Measurements from ENCODE around the gene CMTM7.
"Not testable (repeated sequence)": the region's sequence is repeated elsewhere in the genome, so short reads cannot be mapped to it uniquely, and the experiment has no call there.

The CMTM7 gene

DNA sequence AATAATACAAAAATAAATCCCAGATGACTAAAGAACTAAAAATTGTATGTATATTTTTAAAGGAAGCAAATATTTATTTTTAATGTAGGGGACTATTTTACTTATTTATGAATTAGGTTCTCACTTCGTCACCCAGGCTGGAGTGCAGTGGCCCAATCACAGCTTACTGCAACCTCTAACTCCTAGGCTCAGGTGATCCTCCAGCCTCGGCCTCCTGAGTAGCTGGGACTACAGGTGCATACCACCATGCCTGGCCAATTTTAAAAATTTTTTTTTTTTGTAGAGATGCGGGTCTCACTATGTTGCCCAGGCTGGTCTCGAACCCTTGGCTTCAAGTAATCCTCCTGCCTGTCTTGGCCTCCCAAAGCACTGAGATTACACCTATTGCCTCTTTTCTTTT, 42.6 kb downstream of the CMTM7 start:
- no peak for DNase-seq (ENCODE audit: extremely low read depth in 1 of 2, low read depth in 1 of 2)

DNA sequence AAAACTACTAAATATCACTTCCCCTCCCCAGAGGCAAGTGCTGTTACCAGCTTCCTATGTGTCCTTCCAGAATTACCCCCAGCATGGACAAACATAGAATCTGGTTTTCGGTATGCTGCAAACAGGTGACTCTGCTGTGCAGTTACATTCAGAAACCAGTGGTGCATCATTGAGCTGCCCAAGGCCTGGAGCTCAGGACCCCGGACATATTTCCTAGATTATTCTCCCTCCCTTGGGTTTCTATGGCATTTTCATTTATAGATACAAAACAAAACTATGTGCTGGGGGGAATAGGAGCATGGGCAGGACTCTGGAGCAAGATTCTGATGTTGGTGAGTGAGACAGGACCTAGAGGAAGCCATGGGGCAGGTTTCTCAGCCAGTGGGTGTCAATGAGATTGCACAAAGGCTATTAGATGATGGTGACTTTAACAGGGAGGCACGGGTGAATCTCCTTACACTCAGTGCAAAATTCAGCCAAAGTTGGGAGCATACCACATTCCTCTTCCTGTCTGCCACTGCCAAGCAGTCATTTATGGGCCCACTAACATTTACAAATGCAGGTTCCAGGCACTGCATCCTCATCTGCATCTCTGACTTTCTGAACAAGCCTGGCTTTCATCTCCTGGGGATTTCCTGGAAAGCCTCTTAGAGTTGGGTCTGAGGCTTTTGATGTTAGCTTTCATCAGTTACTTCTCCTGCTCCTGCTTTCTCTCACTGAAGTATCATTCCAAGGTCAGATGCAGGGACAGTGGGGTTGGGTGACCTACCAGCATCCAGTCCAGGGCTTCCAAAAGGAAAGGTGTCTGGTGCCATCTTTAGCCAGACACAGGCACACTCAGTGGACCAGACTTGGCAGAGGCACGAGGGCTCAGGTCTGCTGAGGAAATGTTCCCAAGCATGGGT, 44.5 kb downstream of the CMTM7 start:
- DNase-seq (ENCODE audit: extremely low read depth in 1 of 2, low read depth in 1 of 2): no peak

DNA sequence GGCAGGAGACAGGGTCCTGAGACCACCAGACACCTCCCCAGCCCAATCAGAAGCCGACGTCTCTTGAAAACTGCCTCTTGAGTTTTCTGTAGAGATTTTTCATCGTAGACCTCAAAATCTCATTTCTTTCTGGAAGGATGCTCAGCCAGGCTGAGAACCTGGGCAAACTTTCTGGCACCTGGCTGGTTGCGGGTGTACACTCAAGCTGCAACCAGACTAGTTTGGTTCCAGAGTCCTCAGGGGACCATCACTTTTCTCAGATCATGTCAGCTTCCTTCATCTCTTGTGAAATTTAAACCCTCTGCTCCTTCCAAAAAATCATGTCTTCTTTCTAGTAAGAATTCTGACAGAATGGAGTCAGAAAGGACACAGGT, 45.1 kb downstream of the CMTM7 start:
- no peak for DNase-seq (ENCODE audit: extremely low read depth in 1 of 2, low read depth in 1 of 2)

DNA sequence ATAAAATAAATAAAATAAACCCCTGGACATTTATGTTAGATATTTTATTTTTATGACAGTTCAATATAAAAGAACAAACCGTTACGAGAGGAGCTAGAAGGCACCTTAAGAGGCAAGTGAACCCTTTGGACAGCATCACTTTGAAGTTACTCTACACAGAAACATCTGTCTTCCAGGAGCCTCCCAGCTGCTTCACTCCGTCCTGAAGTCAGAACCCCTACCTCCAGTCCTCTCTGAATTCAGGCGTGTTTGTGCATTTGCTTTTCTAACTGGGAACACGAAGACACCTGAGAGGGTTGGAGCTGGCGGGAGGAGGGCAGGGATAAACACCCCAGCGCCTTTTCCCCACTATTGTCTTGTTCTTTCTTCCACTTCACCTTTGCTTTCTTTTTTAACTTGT, 46.2 kb downstream of the CMTM7 start:
- DNase-seq (ENCODE audit: extremely low read depth in 1 of 2, low read depth in 1 of 2): no peak

DNA sequence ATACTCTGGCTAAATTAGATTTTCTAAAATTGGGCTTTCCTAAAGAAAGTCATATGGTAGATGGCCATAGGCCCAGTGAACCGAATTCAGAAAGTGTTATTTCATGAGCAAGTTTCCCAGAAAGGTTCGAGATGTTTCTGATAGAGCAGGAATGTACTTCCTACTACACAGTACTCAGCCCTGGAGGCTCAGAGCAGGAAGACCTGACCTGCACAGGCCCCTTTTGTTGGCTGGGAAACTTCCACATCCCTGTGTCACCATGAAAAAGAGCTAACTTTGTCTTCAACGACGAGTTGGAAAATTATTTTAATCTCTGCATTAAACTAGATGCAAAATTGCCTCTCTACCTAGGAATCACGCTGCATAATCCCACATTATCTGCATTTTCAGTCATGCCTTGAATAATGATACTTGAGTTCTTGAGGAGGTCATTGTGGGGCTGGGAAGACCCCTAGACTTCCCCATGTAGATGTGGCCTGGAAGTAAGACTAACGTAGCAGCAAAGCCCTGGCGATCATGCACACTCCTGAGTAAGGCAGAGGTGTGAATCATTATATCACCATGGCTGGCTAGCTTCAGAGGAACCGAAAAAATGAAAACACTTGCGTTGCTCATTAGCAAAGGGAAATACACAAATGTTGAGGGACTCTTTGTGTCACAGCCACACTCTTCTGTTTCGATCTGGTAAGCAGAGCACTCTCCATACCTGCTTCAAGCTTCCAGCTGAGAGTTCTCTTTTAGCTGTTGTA, 47.1 kb downstream of the CMTM7 start:
- no peak for DNase-seq (ENCODE audit: extremely low read depth in 1 of 2, low read depth in 1 of 2)

DNA sequence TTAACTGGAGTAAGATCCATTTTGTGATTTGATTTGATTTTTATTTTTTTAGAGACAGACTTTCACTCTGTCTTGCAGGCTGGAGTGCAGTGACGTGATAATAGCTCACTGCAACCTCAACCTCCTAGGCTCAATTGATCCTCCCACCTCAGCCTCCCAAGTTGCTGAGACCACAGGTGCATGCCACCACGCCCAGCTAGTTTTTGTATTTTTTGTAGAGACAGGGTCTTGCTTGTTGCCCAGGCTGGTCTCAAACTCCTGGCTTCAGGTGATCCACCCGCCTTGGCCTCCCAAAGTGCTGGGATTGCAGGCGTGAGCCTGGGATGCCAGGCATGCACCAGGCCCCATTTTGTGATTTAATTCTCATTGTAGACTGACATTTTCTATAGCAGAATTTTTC, 47.8 kb downstream of the CMTM7 start:
- DNase-seq (ENCODE audit: extremely low read depth in 1 of 2, low read depth in 1 of 2): not testable (repeated sequence)

DNA sequence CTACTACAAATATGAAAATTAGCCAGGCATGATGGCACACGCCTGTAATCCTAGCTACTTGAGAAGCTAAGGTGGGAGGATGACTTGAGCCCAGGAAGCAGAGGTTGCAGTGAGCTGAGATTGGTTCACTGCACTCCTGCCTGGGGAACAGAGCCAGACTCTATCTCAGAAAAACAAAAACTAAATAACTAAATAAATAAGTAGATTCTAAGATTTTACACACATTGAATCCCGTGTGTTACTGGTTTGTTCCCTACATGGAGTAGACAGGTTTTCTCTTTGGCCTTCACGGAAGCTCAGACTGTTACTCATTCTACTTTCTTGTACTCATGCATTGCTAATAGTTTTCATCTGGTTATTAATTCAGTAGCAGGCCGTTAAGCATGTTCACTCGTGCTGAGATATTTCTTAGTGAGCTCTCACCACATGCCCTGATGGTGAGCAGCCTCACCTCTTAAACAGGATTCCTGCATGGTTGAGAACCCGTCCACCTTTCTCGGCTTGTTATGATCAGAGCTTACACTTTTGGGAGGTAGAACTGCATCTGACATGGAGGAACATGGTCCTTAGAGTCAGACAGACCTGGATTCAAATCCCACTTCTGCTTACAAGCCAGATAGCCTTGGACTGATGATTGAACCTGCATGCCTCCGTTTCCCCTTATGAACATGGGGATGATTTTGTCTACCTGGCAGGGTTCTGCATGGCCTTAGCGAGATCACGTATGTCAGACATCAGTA, 49.1 kb downstream of the CMTM7 start:
- DNase-seq (ENCODE audit: extremely low read depth in 1 of 2, low read depth in 1 of 2): no peak

DNA sequence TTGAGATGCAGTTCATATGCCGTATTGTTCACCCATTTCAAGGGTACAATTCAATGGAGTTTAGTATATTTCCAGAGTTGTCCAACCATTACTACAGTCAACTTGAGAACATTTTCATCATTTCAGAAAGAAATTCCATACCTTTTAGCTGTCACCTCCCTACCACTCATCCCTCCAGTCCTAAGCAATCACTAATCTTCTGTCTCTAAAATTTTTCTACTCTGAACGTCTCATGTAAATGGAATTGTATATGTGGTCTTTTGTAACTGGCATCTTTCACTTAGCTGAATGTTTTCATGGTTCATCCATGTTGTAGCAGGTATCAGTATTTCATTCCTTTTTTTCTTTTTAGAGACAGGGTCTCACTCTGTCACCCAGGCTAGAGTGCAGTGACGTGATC, 51.1 kb downstream of the CMTM7 start:
- DNase-seq (ENCODE audit: extremely low read depth in 1 of 2, low read depth in 1 of 2): no peak

DNA sequence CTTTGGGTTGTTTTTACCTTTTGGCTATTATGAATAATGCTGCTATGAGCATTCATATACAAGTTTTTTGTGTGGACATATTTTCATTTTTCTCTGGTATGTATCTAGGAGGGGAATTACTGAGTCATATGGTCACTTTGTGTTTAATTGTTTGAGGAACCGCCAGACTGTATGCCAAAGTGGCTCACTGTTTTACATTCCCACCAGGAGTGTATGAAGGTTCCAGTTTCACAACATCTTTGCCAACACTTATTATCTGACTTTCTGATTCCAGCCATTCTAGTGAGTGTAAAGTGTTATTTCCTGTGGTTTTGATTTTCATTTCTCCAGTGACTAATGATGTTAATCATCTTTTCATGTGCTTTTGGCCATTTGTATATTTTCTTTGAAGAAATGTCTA, 51.8 kb downstream of the CMTM7 start:
- no peak for DNase-seq (ENCODE audit: extremely low read depth in 1 of 2, low read depth in 1 of 2)

DNA sequence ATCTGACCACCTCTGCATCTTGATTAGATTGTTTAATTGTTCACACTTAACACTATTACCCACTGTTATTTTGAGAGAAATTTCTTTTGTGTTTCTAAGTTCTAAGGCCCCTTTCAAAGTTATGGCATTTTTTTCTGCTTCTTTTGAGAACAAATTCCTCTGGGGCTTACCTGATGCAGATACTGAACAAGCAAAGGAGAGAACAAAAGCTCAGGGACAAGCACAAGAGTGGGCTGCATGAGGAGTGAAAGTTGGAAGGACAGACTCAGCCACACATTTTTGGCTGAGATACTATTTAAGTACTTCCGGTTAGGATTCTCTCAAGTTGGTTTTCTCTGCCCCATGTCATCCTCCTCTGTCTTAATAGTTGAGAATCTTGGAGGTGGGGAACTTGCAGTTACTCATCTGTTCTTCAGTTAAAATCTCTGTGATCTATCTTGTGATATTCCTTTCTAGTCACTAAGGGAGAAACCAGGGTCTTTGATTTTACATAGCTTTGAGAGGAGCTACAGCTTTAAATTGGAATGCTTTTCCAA, 56.3 kb downstream of the CMTM7 start:
- no peak for DNase-seq (ENCODE audit: extremely low read depth in 1 of 2, low read depth in 1 of 2)

DNA sequence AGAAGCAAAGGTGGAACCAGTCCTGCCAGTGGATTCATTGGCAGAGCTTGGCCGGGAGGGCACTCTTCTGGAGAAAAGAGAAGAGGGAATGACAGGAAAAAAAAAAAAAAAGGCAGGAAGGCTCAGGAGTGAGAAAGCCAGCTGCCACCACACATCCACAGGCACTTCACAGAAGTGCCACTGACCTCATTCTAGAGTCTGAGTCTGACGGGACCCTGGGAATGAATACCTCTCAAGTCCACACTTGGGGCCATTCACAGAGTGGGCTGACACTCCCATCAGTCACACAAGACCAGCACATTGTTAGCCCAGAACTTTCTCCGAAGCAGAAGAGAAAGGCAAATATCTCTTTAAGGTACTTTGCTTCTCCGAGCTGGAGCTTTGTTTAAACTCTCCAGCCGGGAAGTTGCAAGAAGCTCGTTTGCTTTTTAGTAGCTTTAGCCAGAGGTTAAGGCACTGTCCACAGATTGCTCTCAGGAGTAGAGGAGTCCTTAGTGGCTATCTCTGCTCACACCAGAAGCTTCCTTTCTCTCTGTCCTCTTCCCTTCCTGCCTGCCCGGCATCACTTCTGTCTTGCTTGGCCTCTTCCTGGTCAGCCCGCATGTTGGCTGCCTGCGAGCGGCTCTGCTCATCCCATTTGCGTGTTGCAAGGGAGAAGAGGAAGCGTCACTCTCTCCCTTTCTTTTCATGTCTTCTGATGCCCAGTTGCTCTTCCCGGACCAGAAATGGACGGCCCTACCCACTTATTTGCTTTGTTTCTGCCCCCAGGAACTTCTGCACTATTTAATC, 57.2 kb downstream of the CMTM7 start:
- DNase-seq (ENCODE audit: extremely low read depth in 1 of 2, low read depth in 1 of 2): no peak

DNA sequence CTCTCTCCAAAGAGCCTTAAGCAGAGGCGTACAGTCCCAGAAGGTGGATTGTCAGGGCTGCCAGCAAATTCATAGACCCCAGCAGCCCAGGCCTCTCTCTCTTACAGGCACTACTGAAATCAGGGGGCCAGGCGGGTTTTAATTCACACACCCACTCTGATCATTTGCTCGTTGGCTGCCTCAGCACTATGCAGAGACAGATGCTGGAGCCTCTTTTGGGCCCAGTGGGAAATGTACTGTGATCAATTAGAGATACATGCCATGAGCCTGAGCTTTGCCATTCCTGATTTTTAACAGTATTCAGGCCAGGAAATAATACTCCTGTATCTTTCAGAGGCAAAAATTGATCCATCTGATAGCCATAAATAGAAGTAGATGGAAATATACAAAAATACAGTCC, 58.0 kb downstream of the CMTM7 start:
- no peak for DNase-seq (ENCODE audit: extremely low read depth in 1 of 2, low read depth in 1 of 2)

DNA sequence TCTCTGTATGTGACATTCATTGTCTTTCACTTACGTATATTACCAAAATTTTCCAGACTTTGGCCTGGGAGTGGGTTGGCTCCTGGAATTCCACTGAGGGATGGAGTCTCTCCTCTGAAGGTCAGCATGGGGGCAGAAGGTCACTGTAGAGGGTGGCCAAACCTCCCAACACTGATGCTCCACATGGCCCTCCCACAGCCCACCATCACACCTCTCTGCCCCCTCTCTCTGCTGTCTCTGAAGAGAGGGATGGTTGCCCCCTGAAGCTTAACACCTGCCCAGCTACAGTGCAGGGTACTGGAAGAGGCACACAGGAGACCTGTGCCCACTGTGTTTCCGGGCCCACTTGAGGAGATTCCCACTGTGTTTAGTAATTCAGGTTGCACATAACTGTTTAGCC, 58.8 kb downstream of the CMTM7 start:
- DNase-seq (ENCODE audit: extremely low read depth in 1 of 2, low read depth in 1 of 2): no peak

DNA sequence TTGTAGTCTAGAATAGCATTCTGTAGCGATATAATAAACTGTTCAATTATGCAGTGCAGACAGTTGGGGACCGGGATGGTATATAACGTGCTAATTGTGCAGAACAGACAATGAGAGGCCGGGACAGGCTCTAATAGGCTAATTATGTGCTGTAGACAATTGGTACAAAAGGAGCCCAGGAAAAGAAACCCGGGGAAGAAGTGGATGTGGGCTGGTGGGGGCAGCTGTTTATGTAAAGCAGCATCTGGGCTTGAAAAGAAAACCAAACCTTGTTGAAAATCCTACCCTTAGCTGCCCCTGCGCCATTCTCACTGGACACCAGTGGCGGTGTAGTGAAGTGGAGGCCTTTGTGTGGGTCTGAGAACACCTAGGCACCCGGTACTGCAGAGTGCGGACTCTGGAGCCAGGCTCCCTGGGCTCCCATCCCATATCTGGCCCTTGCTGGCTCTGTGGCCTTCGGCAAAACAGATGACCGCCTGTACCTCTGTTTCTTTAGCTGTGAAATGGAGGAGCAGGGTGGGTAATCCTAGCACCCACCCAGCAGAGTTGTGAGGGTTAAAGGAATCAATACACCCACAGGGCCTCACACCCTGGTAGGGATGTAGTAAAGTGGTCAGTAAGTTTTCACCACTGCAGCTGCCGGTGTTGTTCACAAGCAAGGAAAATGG, 59.5 kb downstream of the CMTM7 start:
- DNase-seq (ENCODE audit: extremely low read depth in 1 of 2, low read depth in 1 of 2): no peak

DNA sequence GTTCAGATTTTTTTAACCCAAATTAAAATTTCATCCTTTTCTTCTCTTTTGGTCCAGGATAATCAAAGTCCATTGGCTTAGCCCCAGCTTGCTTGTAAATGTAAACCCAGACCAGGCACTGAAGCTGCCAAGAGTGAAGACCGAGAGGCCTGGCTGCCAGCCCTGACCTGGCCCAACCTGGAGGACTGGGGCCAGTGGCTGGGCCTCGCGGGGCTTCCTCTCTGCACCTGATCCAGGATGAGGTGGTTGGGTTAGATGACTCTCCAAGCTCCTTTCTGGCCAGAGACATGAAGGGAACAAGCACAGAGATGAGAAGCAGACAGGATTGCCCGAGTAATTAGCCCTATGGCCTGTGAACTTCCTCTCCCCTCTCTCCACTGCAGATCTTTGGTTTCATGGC, 60.4 kb downstream of the CMTM7 start:
- DNase-seq (ENCODE audit: extremely low read depth in 1 of 2, low read depth in 1 of 2): no peak

DNA sequence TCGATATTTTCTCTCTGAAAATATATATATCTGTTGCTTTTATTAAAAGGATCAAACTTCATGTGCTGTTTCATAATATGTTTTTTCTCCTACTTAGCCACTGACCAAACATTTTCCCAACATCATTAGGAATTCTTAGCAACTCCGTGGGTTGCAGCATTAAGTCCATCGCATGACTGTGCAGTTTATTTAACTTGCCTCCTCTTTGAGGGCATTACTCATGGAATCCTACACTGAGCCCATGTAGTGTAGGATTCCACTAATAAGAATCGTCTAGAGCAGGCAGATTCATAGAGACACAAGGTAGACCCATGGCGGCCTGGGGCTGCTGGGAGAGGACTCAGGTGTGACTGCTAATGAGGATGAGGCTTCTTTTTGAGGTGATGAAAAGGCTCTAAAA, 61.7 kb downstream of the CMTM7 start:
- DNase-seq (ENCODE audit: extremely low read depth in 1 of 2, low read depth in 1 of 2): no peak

DNA sequence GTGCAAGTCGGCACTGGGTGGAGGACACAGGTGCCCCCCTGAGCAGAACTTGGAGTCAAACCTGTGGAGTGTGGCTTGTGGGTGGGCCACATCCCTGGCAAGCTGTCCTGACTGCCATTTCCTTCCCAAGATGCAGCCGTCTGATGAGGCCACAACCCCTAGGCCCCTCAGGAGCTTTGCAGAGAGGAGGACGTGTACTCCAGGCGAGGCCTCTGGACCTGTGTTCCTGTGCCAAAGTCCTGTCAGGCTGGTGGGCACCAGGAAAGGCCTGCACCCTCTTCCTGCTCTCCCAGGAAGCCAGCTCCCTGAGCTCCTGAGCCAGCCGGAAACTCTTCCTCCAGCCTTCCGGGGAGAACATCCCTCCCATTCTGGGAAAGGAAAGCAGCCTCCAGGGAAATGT, 62.5 kb downstream of the CMTM7 start:
- DNase-seq (ENCODE audit: extremely low read depth in 1 of 2, low read depth in 1 of 2): no peak

DNA sequence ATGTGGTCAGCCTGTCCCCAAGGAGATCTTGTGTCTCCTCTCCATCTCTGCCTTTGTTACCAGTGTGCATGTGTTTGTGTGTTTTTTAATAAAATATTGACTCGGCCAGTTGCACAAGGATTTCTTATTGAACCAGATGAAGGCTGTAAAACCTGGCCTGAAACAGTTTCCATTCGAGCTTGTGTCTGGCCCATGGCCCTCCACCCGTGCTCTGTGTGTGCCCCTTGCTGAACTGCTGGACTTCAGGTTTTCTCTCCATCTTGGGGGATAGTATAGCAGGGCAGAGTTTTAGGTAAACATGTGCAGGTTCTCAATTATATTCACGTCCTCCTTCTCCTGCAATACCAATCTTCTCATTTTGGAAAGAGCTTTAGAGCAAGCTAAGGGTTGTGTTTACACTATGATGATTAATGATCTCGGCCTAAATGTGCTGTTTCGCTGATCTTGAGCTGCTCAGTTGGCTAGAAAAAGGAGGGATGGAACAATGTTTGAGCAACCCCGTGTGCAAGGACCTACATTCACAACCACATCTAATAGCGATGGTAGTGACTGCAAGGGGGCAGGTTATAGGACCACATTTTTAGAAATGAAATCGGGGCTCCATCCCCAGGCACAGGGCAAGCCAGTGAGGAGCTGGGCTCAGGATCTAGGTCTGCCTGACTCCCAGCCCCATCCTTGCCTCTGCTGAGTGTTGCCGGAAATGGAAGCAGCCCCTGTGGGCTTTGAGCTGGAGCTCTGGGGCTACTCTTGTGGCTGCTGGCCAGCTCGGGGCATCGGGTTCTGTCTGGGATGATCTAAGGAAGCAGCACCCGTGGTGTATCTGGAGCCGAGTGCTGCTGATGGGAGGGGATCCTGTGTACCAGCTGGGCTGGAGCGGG, 63.3 kb downstream of the CMTM7 start:
- DNase-seq (ENCODE audit: extremely low read depth in 1 of 2, low read depth in 1 of 2): no peak
